Measurements from ENCODE around the gene ROR2. TPM values are rescaled to one million over a fixed set of nuclear protein-coding genes. Genes with fewer than 3 reads are reported as not detected.

ROR2 gene
- total and polyA plus RNA-seq, 4 donors = 2.7 to 32.3 (median 9.2) TPM

DNA sequence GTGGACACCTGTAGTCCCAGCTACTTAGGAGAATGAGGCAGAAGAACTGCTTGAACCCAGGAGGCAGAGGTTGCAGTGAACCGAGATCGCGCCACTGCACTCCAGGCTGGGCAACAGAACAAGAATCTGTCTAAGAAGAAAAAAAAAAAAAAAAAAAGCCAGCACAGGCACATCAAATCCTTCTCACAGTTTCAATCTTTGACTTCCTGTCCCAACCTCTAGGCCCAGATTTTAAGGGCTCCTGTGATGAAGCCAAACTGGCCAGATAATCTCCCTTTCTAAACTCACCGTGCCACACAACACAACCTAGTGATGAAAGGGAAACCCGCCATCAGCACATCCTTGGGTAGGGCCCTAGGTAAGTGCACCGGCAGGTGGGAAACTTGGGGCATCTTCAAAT lies 58.1 kb downstream of the ROR2 start:
- H3K9ac ChIP-seq (ENCODE audit: insufficient read depth in 1 of 2, low read length in 2 of 2) = no peak overlapping the region
- no peaks in the 10 kb centered on the region for H3K9me3 ChIP-seq (ENCODE audit: control insufficient read depth in 4 of 4, insufficient read depth in 3 of 4, low read length in 3 of 4)
- H3K4me1 ChIP-seq (ENCODE audit: control insufficient read depth in 5 of 5, insufficient read depth in 5 of 5, low read length in 5 of 5) = peaks cover 0 to 71% (median 11%) of the 10 kb centered on the region in 5 donors
- no peak overlapping the region for H3K27ac ChIP-seq (ENCODE audit: low read depth in 1 of 2, low read length in 1 of 2)
- TF ChIP-seq, protein P1, sequence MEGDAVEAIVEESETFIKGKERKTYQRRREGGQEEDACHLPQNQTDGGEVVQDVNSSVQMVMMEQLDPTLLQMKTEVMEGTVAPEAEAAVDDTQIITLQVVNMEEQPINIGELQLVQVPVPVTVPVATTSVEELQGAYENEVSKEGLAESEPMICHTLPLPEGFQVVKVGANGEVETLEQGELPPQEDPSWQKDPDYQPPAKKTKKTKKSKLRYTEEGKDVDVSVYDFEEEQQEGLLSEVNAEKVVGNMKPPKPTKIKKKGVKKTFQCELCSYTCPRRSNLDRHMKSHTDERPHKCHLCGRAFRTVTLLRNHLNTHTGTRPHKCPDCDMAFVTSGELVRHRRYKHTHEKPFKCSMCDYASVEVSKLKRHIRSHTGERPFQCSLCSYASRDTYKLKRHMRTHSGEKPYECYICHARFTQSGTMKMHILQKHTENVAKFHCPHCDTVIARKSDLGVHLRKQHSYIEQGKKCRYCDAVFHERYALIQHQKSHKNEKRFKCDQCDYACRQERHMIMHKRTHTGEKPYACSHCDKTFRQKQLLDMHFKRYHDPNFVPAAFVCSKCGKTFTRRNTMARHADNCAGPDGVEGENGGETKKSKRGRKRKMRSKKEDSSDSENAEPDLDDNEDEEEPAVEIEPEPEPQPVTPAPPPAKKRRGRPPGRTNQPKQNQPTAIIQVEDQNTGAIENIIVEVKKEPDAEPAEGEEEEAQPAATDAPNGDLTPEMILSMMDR (IDR thresholded peaks at IDR 0.05; ENCODE audit: control extremely low read depth, extremely low read depth) = no peak
- ATAC-seq (ENCODE audit: insufficient read depth, low FRiP score) (no peak), DNase-seq (no peak)
- H3K36me3 ChIP-seq (ENCODE audit: control insufficient read depth in 4 of 4, insufficient read depth in 4 of 4, low read length in 4 of 4) = no peaks in the 10 kb centered on the region
- 80 to 91% methylated on average over 6 of the region's 6 CpGs for WGBS, 2 donors
- no peak overlapping the region for H3K4me3 ChIP-seq
- no peaks in the 10 kb centered on the region for H3K27me3 ChIP-seq (ENCODE audit: control insufficient read depth in 3 of 3, insufficient read depth in 3 of 3, low read length in 2 of 3)

DNA sequence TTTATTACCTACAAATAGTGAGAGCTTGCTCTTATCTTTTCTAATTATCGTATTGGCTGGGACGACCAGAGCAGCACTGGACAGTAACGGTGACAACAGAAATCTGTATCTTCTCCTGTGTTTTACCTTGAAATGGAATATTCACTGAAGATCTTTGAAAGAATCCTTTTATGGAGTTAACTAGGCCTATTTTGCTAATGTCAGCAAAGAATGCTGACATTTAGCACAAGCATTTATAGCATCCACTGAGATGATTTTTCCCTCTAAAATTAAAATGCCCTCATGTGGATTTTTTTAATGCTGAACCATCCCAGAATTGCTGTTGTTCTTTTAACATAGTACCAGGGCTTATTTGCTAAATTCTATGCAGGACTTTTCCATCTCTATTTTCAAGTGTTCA lies 59.4 kb downstream of the ROR2 start:
- DNase-seq = no peak
- Histone ChIP-seq H3K9ac (ENCODE audit: insufficient read depth in 1 of 2, low read length in 2 of 2) (no peak overlapping the region), H3K36me3 (ENCODE audit: control insufficient read depth in 4 of 4, insufficient read depth in 4 of 4, low read length in 4 of 4) (no peaks in the 10 kb centered on the region), H3K4me1 (ENCODE audit: control insufficient read depth in 5 of 5, insufficient read depth in 5 of 5, low read length in 5 of 5) (peaks cover 0 to 74% (median 10%) of the 10 kb centered on the region in 5 donors), H3K27me3 (ENCODE audit: control insufficient read depth in 3 of 3, insufficient read depth in 3 of 3, low read length in 2 of 3) (no peaks in the 10 kb centered on the region), H3K27ac (ENCODE audit: low read depth in 1 of 2, low read length in 1 of 2) (no peak overlapping the region), H3K4me3 (no peak overlapping the region), H3K9me3 (ENCODE audit: control insufficient read depth in 4 of 4, insufficient read depth in 3 of 4, low read length in 3 of 4) (no peaks in the 10 kb centered on the region)
- TF ChIP-seq, protein P1 (IDR thresholded peaks at IDR 0.05; ENCODE audit: control extremely low read depth, extremely low read depth) = no peak
- no peak for ATAC-seq (ENCODE audit: insufficient read depth, low FRiP score)
- WGBS, 2 donors = 86 to 97% methylated on average over 3 of the region's 3 CpGs

DNA sequence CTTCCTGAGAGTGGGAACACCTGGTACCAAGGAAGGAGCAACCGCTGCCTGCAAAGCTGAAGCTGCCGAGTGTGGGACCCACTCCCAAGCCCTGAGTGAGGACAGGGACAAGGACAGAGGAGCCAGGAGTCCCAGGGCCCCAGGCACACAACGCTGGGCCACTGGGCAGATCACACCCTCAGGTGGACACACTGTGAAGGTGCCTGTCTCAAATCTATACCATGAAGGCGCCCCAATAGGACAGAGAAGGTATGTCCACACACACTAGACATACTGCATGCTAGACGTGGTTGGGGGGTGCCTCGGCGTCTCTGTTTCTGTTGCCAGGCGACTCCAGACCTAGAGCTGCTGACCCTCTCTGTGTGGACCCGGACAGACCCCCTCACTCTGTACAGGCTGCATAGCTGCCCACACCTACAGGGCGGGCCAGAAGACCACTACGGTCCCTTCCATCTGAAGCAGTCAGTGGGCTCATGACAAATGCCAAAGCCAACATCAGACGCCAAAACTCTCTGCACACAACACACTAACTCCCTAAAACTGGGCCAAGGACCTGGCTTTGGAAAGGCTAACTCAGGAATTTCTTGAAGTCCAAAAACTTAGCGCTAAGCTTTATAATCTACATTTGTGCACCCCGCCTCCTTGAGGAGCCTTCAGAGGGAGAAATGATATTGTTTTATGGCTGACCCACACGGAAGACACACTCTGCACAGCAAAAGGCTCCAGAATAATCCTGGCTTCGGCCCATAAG lies 60.7 kb downstream of the ROR2 start:
- no peaks in the 10 kb centered on the region for H3K36me3 ChIP-seq (ENCODE audit: control insufficient read depth in 4 of 4, insufficient read depth in 4 of 4, low read length in 4 of 4)
- ATAC-seq (ENCODE audit: insufficient read depth, low FRiP score) = no peak
- H3K4me1 ChIP-seq (ENCODE audit: control insufficient read depth in 5 of 5, insufficient read depth in 5 of 5, low read length in 5 of 5) = peaks cover 0 to 85% (median 10%) of the 10 kb centered on the region in 5 donors
- H3K4me3 ChIP-seq = no peak overlapping the region
- no peak overlapping the region for H3K9ac ChIP-seq (ENCODE audit: insufficient read depth in 1 of 2, low read length in 2 of 2)
- no peaks in the 10 kb centered on the region for H3K27me3 ChIP-seq (ENCODE audit: control insufficient read depth in 3 of 3, insufficient read depth in 3 of 3, low read length in 2 of 3)
- TF ChIP-seq, protein P1 (IDR thresholded peaks at IDR 0.05; ENCODE audit: control extremely low read depth, extremely low read depth) = no peak
- no peaks in the 10 kb centered on the region for H3K9me3 ChIP-seq (ENCODE audit: control insufficient read depth in 4 of 4, insufficient read depth in 3 of 4, low read length in 3 of 4)
- peak in 2 of 3 donors; percentile 36 to 55 for DNase-seq
- 85 to 91% methylated on average over 16 of the region's 16 CpGs for WGBS, 2 donors
- H3K27ac ChIP-seq (ENCODE audit: low read depth in 1 of 2, low read length in 1 of 2) = peak overlapping the region in 1 of 2 donors; percentile 43

Data from lung (tissue), 12 donors.